ENCODE results near the gene SMIM41. TPM values are rescaled to one million over a fixed set of nuclear protein-coding genes. Genes with fewer than 3 reads are reported as not detected.

The SMIM41 gene
- total RNA-seq, 1 donor from 2014 or later: 0.88 TPM

DNA sequence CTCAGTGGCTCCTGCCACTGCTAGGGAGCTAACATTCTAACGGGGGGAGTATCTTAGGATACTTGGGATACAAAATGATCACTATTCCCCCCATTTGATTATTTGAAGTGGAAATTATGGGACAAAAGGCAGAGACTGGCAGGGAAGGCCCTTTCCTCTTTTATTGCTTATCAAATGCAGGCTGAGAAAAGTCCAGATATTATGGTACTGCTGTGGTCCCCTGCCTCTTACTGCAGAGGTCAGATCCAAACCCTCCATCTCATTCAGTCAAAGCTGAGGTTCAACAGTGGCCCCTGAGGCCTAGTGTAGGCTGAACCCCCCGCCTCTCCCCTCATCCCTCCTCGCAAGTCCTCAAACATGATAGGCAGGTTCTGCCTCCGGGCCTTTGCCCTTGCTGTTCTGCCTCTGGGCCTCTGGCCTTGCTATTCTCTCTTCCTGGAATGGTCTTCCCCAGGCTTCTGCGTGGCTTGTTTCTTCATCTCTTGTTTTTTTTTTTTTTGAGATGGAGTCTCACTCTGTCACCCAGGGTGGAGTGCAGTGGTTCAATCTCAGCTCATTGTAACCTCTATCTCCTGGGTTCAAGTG, 78.2 kb downstream of the SMIM41 start:
- DNase-seq: no peak
- TF ChIP-seq, protein P1, sequence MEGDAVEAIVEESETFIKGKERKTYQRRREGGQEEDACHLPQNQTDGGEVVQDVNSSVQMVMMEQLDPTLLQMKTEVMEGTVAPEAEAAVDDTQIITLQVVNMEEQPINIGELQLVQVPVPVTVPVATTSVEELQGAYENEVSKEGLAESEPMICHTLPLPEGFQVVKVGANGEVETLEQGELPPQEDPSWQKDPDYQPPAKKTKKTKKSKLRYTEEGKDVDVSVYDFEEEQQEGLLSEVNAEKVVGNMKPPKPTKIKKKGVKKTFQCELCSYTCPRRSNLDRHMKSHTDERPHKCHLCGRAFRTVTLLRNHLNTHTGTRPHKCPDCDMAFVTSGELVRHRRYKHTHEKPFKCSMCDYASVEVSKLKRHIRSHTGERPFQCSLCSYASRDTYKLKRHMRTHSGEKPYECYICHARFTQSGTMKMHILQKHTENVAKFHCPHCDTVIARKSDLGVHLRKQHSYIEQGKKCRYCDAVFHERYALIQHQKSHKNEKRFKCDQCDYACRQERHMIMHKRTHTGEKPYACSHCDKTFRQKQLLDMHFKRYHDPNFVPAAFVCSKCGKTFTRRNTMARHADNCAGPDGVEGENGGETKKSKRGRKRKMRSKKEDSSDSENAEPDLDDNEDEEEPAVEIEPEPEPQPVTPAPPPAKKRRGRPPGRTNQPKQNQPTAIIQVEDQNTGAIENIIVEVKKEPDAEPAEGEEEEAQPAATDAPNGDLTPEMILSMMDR (IDR thresholded peaks at IDR 0.05; ENCODE audit: partially characterized antibody, unreplicated experiment): no peak
- peaks cover 3% of the 10 kb centered on the region for H3K9me3 Mint-ChIP-seq (ENCODE audit: unreplicated experiment)
- H3K36me3 Mint-ChIP-seq (ENCODE audit: unreplicated experiment): no peaks in the 10 kb centered on the region
- peaks cover 3% of the 10 kb centered on the region for H3K27me3 Mint-ChIP-seq (ENCODE audit: unreplicated experiment)
- H3K4me3 Mint-ChIP-seq (ENCODE audit: unreplicated experiment): no peak overlapping the region
- H3K4me1 Mint-ChIP-seq (ENCODE audit: low read depth, unreplicated experiment): no peaks in the 10 kb centered on the region
- H3K27ac Mint-ChIP-seq (ENCODE audit: unreplicated experiment): no peak overlapping the region

Other genes with a start within 250 kb of the SMIM41 start
- gene FIGNL2, start 231.0 kb upstream of the SMIM41 start, total RNA-seq (ENCODE audit: unreplicated experiment): 107 TPM
- gene ANKRD33, start 191.6 kb upstream of the SMIM41 start, total RNA-seq (ENCODE audit: unreplicated experiment): not detected
- 0.39 TPM for gene ACVRL1, start 172.2 kb upstream of the SMIM41 start, total RNA-seq (ENCODE audit: unreplicated experiment)
- gene ACVR1B, start 128.0 kb upstream of the SMIM41 start, total RNA-seq (ENCODE audit: unreplicated experiment): 50.2 TPM
- 31.3 TPM for gene TAMALIN, start 72.8 kb upstream of the SMIM41 start, total RNA-seq (ENCODE audit: unreplicated experiment)
- 8.5 TPM for gene NR4A1, start 28.3 kb upstream of the SMIM41 start, total RNA-seq (ENCODE audit: unreplicated experiment)
- 26.2 TPM for gene ATG101, start 9.7 kb upstream of the SMIM41 start, total RNA-seq (ENCODE audit: unreplicated experiment)
- gene KRT80, start 112.3 kb downstream of the SMIM41 start, total RNA-seq (ENCODE audit: unreplicated experiment): not detected
- gene KRT7, start 153.5 kb downstream of the SMIM41 start, total RNA-seq (ENCODE audit: unreplicated experiment): not detected
- not detected for gene KRT86, start 194.9 kb downstream of the SMIM41 start, total RNA-seq (ENCODE audit: unreplicated experiment)
- not detected for gene KRT81, start 211.8 kb downstream of the SMIM41 start, total RNA-seq (ENCODE audit: unreplicated experiment)
- not detected for gene KRT83, start 241.7 kb downstream of the SMIM41 start, total RNA-seq (ENCODE audit: unreplicated experiment)